ENCODE measurements around the gene GPX4.
A peak's percentile ranks its signal among the peaks of the same experiment; 100 is the strongest.
"Not testable (repeated sequence)": the region's sequence is repeated elsewhere in the genome, so short reads cannot be mapped to it uniquely, and the experiment has no call there.

Gene GPX4

DNA sequence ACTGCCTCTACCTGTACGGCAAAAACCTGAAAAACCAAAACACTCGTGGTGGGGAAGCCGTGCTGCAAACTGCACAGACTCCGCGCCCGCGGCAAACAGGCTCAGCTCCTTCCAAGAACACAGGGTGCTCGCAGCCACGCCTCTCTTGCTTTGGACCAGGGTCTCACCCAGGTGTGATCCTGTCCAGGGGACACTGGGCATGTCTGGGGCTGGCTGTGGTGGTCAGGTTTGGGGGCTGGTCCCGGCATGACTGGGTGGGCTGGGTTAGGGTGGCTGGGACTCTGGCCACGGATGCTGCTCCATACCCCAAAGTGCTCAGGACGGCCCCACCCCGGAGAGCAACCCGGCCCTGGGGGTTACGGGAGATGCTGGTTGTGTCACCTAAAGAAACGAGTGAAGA is 13.9 kb downstream of the GPX4 start:
- no peak for DNase-seq

DNA sequence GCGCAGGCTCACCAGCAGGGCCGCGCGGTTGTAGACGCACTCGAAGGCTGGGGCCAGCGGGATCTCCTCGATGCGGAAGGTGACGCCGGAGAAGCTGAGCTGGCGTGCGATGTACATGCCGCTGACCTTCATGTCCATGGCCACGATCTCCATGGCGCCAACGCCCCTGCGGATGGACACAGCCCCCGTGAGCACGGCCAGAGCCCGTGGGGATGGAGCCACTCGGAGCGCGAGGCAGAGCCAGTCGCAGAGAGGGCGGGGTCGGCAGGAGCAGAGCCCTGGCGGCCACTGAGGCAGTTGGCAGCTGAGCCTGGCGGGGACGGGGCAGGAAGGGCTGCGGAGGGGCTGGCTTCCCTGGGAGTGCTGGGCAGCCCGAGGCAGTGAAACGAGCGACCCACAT is 15.2 kb downstream of the GPX4 start:
- no peak for DNase-seq

DNA sequence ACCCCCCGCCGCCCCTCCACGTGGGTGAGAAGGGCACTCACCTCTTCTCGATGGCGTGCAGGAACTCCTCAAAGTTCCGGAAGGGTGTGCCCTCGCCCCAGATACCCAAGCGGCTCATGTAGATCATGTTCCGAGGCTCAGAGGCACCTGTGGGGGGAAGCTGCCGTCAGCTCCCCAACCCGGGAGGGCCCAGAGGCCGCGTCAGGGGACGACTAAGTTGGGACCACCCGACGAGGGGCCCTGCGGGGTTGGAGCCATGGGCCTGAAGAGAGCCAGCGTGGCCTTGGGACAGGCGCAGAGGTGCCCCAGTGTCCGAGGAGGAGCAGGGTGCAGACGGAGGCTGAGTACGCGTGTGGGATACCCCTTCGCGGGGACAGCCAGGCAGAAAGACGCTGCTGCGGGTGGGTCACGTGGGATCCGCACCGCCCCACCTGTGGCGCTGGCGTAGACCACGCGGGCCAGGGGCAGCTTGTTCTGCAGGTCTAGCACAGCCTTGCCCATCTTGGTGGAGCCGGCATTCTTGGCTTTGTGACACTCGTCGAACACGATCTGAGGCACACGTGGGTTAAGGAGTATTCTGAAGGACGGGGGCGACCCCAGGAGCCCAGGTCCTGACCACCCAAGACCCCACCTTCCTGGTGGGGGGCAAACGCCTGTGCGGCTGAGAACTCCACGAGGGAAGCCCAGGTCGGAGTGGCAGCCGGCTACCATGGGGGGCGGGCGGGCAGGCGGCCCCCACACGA is 15.9 kb downstream of the GPX4 start:
- DNase-seq = no peak

DNA sequence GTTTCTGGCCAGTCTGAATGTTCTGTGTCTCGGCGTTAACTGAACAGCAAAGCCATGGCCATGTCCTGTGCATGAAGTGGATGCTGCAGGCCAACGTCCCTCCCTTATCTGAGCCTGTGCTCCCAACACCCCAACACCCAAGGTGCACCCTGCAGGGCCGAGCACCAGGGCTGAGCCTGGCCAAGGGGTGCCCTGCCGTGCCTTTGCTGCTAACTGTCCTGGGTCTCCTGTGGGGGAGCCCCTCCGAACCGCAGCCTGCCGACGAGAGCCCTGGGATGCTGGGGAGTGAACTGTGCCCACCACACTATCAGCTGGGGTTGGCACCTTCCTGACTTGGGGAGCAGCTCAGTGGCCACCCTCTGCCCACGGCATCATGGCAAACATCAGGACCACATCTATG is 17.6 kb downstream of the GPX4 start:
- DNase-seq = no peak

- DNase-seq = no peak
Measured at GRCh38 chr19:1122021-1122971, 18.5 kb downstream of the GPX4 start.

DNA sequence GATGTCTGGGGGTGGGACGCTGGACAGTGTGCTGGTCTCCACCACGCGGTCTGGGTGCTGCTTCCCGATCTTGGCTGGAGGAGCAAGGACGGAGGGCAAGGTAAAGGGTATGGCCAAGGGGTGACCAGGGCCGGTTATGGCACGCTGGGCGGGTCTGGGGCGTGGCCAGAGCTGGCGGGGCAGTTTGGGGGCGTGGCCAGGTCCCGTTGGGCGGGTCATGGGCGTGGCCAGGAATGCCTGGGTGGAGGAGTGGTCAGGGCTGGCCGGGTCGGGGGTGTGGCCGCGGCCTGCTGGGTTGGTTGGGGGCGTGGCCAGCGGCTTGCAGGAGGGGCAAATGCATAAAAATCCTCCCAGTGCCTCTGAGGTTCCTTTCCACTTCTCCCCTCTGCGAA is 19.2 kb downstream of the GPX4 start:
- peak; percentile 45 for DNase-seq

GRCh38 chr19:1123381-1123780 is 19.6 kb downstream of the GPX4 start:
- DNase-seq = no peak

GRCh38 chr19:1123885-1124677 is 20.3 kb downstream of the GPX4 start:
- DNase-seq = no peak

- no peak for DNase-seq
Measured at GRCh38 chr19:1125601-1126467, 22.0 kb downstream of the GPX4 start.

DNA sequence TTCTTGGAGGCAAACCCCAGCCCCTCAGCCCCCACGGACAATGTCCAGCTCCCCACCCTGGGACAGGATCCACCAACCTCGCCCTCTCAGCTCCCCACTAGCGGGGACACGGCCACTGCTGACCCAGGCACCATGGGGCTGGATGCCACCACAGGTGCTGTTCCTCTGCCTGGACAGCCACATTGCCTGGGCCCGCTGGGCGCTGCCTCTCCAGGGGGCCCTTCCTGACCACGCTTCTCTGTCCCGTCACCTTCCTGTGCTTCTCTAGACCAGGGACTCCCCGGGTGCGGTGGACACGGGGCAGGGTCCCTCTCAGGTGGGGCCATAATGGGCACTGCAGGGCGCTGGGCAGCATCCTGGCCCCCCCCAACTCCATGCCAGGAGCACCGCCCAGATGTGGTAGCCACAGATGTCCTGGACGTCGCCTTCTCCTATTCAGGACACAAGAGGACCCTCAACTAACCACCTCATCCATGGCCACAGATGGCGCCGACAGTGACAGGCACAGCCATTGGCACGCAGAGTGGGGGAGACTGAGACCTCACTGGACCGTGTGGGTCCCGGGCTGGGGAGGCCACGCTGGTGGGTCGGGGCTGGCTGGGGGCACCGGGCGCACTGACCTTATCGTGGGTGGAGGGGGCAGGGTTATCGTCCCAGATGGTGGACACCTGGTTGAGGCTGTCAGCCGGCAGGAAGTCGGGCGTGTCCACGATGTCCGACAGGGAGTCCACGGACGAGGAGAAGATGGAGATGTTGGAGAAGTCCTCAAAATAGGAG is 23.4 kb downstream of the GPX4 start:
- DNase-seq = no peak

- DNase-seq = no peak
Measured at GRCh38 chr19:1128106-1128505, 24.3 kb downstream of the GPX4 start.

DNA sequence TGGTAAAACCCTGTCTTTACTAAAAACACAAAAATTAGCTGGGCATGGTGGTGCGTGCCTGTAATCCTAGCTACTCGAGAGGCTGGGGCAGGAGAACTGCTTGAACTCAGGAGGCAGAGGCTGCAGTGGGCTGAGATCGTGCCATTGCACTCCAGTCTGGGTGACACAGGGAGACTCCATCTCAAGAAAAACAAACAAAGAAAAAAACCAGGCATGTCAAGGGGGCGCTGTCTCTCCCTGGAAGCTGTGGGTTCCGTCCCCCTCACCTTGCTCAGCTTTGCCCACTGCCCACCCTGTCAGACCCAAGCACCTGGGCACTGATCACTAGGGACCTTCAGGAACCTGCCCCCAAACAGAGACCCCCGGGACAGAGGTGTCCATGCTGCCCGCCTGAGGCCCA is 25.3 kb downstream of the GPX4 start:
- DNase-seq = not testable (repeated sequence)

GRCh38 chr19:1129535-1129934 is 25.7 kb downstream of the GPX4 start:
- DNase-seq = no peak

GRCh38 chr19:1130771-1131717 is 27.2 kb downstream of the GPX4 start:
- peak; percentile 81 for DNase-seq

DNA sequence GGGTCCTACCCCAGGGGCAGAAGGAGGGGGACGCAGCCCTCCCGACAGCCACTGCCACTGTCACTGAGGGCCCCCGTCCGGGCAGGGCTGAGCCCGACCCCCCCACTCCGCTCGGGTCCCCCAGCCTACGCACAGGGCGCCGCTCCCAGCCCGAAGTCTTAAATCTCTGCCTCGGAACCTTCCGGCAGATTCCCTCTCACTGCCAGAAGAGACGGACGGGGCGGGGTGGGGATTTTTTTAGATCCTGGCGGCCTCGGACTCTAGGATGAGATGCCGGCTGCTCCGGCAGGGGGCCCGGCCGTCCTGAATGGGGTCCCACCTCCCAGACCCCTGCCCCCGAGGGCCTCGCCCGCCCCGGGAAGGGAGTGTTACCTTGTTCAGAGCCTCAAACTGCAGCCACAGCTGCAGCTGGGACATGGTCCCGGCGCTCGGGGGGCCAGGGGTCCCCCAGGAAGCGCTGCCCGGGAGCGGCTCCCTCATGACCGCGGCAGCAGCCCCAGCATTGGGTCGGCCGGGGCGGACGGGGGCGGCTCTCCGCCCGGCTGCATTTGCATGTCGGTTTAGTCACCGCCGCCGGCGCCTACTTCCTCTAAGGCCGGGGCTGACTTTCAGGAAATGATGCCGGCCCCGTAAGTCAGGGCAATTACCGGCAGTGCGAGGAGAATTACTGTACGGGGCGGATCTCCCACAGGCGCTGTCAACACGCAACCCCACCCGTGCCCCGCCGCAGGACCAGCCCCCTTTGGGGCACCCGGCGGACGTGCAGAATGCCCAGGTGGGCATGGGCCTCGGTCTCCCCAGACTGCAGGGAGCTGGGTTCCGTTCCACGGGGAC is 28.1 kb downstream of the GPX4 start:
- DNase-seq = peak; percentile 96

DNA sequence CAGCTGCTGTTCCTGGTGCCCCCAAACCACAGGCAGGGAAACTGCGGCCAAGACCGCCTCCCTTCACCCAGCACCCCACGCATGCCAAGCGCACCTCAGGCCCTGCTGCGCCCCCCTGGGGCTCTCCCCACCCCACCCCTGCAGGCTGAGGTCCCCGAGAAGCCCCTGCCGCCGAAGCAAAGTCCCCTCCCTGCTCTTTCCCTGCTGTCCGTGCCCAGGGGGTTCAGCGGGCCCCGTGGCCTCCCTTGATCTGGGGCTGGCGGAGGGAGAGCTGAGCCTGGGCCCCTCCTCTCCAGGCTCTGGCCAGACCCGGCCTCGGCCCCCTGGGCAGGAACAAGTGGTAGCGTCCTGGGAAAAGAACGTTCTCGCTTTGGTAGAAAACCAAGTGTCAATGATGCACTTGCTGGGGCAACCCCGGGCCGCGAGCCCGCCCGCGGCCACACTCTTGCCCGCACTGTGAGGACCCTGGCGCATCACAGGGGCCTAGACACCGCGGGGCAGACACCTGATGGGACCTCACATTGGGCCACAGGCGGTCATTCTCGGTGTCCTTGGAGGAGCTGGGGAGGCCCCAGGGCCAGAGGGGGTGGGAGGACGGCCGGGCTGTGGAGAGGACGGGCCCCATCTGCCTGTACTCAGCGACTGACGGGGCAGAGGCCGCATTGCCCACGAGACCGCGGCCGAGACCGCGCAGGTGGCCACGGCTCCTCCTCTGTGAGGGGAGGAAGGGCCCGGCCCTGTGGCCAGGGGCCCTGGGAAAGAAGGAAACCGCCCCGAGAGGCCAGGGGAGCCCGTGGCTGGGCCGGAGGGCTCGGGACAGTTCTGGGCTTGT is 29.0 kb downstream of the GPX4 start:
- peak; percentile 64 for DNase-seq

GRCh38 chr19:1133471-1133929 is 29.7 kb downstream of the GPX4 start:
- peak; percentile 92 for DNase-seq

- DNase-seq = no peak
Measured at GRCh38 chr19:1134431-1134830, 30.6 kb downstream of the GPX4 start.

Measured in CD4-positive, alpha-beta T cell treated with Interleukin-21 for 1 hour (primary cell).